ENCODE measurements around the gene ARMC6. TPM values are rescaled to one million over a fixed set of nuclear protein-coding genes. Genes with fewer than 3 reads are reported as not detected.
"Not testable (repeated sequence)": the region's sequence is repeated elsewhere in the genome, so short reads cannot be mapped to it uniquely, and the experiment has no call there.

The ARMC6 gene
- total RNA-seq, 3 donors from 2014 or later, result 18.4 to 20.0 (median 19.3) TPM

- Histone ChIP-seq H3K9me3 (no peaks in the 10 kb centered on the region), H3K4me1 (ENCODE audit: low read depth) (peaks cover 4% of the 10 kb centered on the region), H3K36me3 (ENCODE audit: low read depth) (no peaks in the 10 kb centered on the region), H3K4me3 (no peak overlapping the region)
- DNase-seq (peak; percentile 59 to 66 (median 62)), ATAC-seq (peak; percentile 93)
- TF ChIP-seq CTCF (IDR thresholded peaks at IDR 0.05), result no peak
- intact Hi-C loops (cut with DNase I, micrococcal nuclease), result no loop called here
Measured at GRCh38 chr19:19096641-19097627, 63.5 kb downstream of the ARMC6 start.

- Histone ChIP-seq H3K36me3 (ENCODE audit: low read depth) (no peaks in the 10 kb centered on the region), H3K4me1 (ENCODE audit: low read depth) (peaks cover 4% of the 10 kb centered on the region), H3K9me3 (no peaks in the 10 kb centered on the region), H3K4me3 (no peak overlapping the region)
- DNase-seq (no peak), ATAC-seq (peak; percentile 42)
- TF ChIP-seq CTCF (IDR thresholded peaks at IDR 0.05), result no peak
- intact Hi-C loops (cut with DNase I, micrococcal nuclease), result no loop called here
Measured at GRCh38 chr19:19098084-19098702, 64.8 kb downstream of the ARMC6 start.

GRCh38 chr19:19098703-19099632 lies 65.6 kb downstream of the ARMC6 start:
- peaks cover 4% of the 10 kb centered on the region for H3K4me1 ChIP-seq (ENCODE audit: low read depth)
- DNase-seq (no peak), ATAC-seq (no peak)
- no peak for TF ChIP-seq CTCF (IDR thresholded peaks at IDR 0.05)
- H3K9me3 ChIP-seq, result no peaks in the 10 kb centered on the region
- no peak overlapping the region for H3K4me3 ChIP-seq
- intact Hi-C loops (cut with DNase I, micrococcal nuclease), result no loop called here
- no peaks in the 10 kb centered on the region for H3K36me3 ChIP-seq (ENCODE audit: low read depth)

- Histone ChIP-seq H3K9me3 (no peaks in the 10 kb centered on the region), H3K4me1 (ENCODE audit: low read depth) (peaks cover 14% of the 10 kb centered on the region), H3K36me3 (ENCODE audit: low read depth) (no peaks in the 10 kb centered on the region), H3K4me3 (no peak overlapping the region)
- intact Hi-C loops (cut with DNase I, micrococcal nuclease), result no loop called here
- no peak for DNase-seq
- no peak for TF ChIP-seq CTCF (IDR thresholded peaks at IDR 0.05)
- no peak for ATAC-seq
Measured at GRCh38 chr19:19101540-19101939, 68.1 kb downstream of the ARMC6 start.

- H3K4me1 ChIP-seq (ENCODE audit: low read depth); H3K36me3 ChIP-seq (ENCODE audit: low read depth); DNase-seq: not testable (repeated sequence)
Measured at GRCh38 chr19:19102566-19102965, 69.2 kb downstream of the ARMC6 start.

More at GRCh38 chr19:19102566-19102965, 69.2 kb downstream of the ARMC6 start:
- ATAC-seq; intact Hi-C loops (cut with DNase I, micrococcal nuclease); H3K4me3 ChIP-seq; H3K9me3 ChIP-seq: not testable (repeated sequence)

Measured in mucosa of descending colon (tissue), 3 donors.